WTC11 (cell line): ENCODE data around the gene IL21R. TPM values are rescaled to one million over a fixed set of nuclear protein-coding genes. Genes with fewer than 3 reads are reported as not detected.

Experiments used
- ATAC-seq: fragments of 200-7000 bp; cut with Tn5 transposase; 2 replicates; pipeline ENCODE4 v1.10.0; 2021; ENCODE audit warnings: mild to moderate bottlenecking, moderate library complexity
- CTCF ChIA-PET: fragments of 300-600 bp; sonication (Branson Sonifier 250); formaldehyde crosslinking; loops from one replicate; lab custom pipeline; 2021; ENCODE audit warnings: antibody characterized with exemption; lab: Charles Lee
- POLR2A ChIA-PET: fragments of 350-600 bp; sonication (Branson Sonifier 250); formaldehyde crosslinking; loops from one replicate; lab custom pipeline; 2021; ENCODE audit warnings: antibody characterized with exemption; lab: Charles Lee
- DNase-seq: peaks from one replicate; pipeline ENCODE4 v3.0.0; 2021; ENCODE audit warnings: low spot score
- H3K27ac Mint-ChIP-seq: 2 replicates; pipeline ENCODE4 v1.8.0; 2021; ENCODE audit warnings: mixed read lengths
- H3K27me3 Mint-ChIP-seq: 2 replicates; pipeline ENCODE4 v1.8.0; 2021; ENCODE audit warnings: low read depth, mild to moderate bottlenecking, moderate library complexity, mixed read lengths
- H3K36me3 Mint-ChIP-seq: 2 replicates; pipeline ENCODE4 v1.8.0; 2021; ENCODE audit warnings: mixed read lengths
- H3K4me1 Mint-ChIP-seq: 2 replicates; pipeline ENCODE4 v1.8.0; 2022; ENCODE audit warnings: mixed read lengths
- H3K4me3 Mint-ChIP-seq: 2 replicates; pipeline ENCODE4 v1.8.0; 2021; ENCODE audit warnings: mild to moderate bottlenecking, moderate library complexity, mixed read lengths
- H3K9me3 Mint-ChIP-seq: 2 replicates; pipeline ENCODE4 v1.8.0; 2021; ENCODE audit warnings: mixed read lengths
- NR3C1 ChIP-seq: sonication (generic); formaldehyde crosslinking; conservative IDR thresholded peaks from 2 replicates; pipeline ENCODE4 v1.8.1; 2023; ENCODE audit warnings: low read depth, mild to moderate bottlenecking, missing genetic modification reagents
- SMAD4 ChIP-seq: sonication (generic); formaldehyde crosslinking; IDR thresholded peaks from 2 replicates; pipeline ENCODE4 v1.8.0; 2022; ENCODE audit warnings: mild to moderate bottlenecking, missing genetic modification reagents
- TEAD4 ChIP-seq: sonication (generic); formaldehyde crosslinking; IDR thresholded peaks from 2 replicates; pipeline ENCODE4 v1.8.0; 2022; ENCODE audit warnings: mild to moderate bottlenecking, missing genetic modification reagents
- total RNA-seq: library from RNA; stranded (reverse); gene quantifications from 3 replicates; pipeline ENCODE4 v1.2.3, GENCODE V29; 2021
- TF ChIP-seq, protein P1 (sequence below): sonication (generic); formaldehyde crosslinking; IDR thresholded peaks from 2 replicates; pipeline ENCODE4 v1.8.1; 2022; ENCODE audit warnings: mild to moderate bottlenecking, missing genetic modification reagents, moderate library complexity, borderline replicate concordance
- TF ChIP-seq, protein P2 (sequence below): sonication (generic); formaldehyde crosslinking; IDR thresholded peaks from 2 replicates; pipeline ENCODE4 v1.8.1; 2023; ENCODE audit warnings: mild to moderate bottlenecking, moderate library complexity, missing genetic modification reagents
- TF ChIP-seq, protein P3 (sequence below): sonication (generic); formaldehyde crosslinking; IDR thresholded peaks from 2 replicates; pipeline ENCODE4 v1.8.0; 2023; ENCODE audit warnings: missing genetic modification reagents, mild to moderate bottlenecking, borderline replicate concordance
- TF ChIP-seq, protein P4 (sequence below): sonication (generic); formaldehyde crosslinking; IDR thresholded peaks from 2 replicates; pipeline ENCODE4 v1.8.1; 2022; ENCODE audit warnings: missing genetic modification reagents, borderline replicate concordance
- TF ChIP-seq, protein P5 (sequence below): sonication (generic); formaldehyde crosslinking; conservative IDR thresholded peaks from 2 replicates; pipeline ENCODE4 v1.8.1; 2023; ENCODE audit warnings: mild to moderate bottlenecking, low read depth, missing genetic modification reagents, moderate library complexity
- TF ChIP-seq, protein P6 (sequence below): sonication (generic); formaldehyde crosslinking; IDR thresholded peaks from 2 replicates; pipeline ENCODE4 v1.8.0; 2023; ENCODE audit warnings: missing genetic modification reagents
- TF ChIP-seq, protein P7 (sequence below): fragments of 250-450 bp; sonication (Bioruptor Pico); IDR thresholded peaks from 2 replicates; pipeline ENCODE4 v1.8.0; 2021; ENCODE audit warnings: mild to moderate bottlenecking

IL21R gene
- total RNA-seq, 1 experiment from 2014 or later, result 0.70 TPM

DNA sequence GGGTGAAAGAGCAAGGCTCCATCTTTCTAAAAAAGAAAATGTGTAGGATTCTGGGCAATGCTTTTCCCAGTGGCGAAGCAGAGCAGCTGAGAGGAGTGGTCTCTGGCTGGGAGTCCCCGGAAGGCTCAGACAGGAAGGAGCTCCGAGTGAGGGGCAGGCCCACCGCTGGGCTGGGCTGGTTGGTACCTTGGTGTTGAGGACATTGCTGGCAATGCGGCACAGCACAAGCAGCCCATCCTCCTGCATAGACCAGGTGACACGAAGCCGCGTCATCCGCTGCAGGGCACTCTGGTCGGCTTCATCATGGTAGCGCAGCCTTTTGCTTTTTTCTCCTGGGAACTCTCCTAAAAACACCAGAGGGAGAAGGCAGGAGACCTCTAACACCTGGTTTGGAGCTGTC, 83.8 kb downstream of the IL21R start (continued):
- TF ChIP-seq NR3C1 (CRISPR knock-in tag), result no peak
- TF ChIP-seq, protein P1, sequence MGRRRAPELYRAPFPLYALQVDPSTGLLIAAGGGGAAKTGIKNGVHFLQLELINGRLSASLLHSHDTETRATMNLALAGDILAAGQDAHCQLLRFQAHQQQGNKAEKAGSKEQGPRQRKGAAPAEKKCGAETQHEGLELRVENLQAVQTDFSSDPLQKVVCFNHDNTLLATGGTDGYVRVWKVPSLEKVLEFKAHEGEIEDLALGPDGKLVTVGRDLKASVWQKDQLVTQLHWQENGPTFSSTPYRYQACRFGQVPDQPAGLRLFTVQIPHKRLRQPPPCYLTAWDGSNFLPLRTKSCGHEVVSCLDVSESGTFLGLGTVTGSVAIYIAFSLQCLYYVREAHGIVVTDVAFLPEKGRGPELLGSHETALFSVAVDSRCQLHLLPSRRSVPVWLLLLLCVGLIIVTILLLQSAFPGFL (CRISPR knock-in tag), result no peak
- TF ChIP-seq, protein P2, sequence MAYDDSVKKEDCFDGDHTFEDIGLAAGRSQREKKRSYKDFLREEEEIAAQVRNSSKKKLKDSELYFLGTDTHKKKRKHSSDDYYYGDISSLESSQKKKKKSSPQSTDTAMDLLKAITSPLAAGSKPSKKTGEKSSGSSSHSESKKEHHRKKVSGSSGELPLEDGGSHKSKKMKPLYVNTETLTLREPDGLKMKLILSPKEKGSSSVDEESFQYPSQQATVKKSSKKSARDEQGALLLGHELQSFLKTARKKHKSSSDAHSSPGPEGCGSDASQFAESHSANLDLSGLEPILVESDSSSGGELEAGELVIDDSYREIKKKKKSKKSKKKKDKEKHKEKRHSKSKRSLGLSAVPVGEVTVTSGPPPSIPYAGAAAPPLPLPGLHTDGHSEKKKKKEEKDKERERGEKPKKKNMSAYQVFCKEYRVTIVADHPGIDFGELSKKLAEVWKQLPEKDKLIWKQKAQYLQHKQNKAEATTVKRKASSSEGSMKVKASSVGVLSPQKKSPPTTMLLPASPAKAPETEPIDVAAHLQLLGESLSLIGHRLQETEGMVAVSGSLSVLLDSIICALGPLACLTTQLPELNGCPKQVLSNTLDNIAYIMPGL, result no peak
- TF ChIP-seq, protein P3, sequence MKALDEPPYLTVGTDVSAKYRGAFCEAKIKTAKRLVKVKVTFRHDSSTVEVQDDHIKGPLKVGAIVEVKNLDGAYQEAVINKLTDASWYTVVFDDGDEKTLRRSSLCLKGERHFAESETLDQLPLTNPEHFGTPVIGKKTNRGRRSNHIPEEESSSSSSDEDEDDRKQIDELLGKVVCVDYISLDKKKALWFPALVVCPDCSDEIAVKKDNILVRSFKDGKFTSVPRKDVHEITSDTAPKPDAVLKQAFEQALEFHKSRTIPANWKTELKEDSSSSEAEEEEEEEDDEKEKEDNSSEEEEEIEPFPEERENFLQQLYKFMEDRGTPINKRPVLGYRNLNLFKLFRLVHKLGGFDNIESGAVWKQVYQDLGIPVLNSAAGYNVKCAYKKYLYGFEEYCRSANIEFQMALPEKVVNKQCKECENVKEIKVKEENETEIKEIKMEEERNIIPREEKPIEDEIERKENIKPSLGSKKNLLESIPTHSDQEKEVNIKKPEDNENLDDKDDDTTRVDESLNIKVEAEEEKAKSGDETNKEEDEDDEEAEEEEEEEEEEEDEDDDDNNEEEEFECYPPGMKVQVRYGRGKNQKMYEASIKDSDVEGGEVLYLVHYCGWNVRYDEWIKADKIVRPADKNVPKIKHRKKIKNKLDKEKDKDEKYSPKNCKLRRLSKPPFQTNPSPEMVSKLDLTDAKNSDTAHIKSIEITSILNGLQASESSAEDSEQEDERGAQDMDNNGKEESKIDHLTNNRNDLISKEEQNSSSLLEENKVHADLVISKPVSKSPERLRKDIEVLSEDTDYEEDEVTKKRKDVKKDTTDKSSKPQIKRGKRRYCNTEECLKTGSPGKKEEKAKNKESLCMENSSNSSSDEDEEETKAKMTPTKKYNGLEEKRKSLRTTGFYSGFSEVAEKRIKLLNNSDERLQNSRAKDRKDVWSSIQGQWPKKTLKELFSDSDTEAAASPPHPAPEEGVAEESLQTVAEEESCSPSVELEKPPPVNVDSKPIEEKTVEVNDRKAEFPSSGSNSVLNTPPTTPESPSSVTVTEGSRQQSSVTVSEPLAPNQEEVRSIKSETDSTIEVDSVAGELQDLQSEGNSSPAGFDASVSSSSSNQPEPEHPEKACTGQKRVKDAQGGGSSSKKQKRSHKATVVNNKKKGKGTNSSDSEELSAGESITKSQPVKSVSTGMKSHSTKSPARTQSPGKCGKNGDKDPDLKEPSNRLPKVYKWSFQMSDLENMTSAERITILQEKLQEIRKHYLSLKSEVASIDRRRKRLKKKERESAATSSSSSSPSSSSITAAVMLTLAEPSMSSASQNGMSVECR, result no peak
- TF ChIP-seq, protein P4, sequence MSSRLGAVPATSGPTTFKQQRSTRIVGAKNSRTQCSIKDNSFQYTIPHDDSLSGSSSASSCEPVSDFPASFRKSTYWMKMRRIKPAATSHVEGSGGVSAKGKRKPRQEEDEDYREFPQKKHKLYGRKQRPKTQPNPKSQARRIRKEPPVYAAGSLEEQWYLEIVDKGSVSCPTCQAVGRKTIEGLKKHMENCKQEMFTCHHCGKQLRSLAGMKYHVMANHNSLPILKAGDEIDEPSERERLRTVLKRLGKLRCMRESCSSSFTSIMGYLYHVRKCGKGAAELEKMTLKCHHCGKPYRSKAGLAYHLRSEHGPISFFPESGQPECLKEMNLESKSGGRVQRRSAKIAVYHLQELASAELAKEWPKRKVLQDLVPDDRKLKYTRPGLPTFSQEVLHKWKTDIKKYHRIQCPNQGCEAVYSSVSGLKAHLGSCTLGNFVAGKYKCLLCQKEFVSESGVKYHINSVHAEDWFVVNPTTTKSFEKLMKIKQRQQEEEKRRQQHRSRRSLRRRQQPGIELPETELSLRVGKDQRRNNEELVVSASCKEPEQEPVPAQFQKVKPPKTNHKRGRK, result no peak
- TF ChIP-seq, protein P5, sequence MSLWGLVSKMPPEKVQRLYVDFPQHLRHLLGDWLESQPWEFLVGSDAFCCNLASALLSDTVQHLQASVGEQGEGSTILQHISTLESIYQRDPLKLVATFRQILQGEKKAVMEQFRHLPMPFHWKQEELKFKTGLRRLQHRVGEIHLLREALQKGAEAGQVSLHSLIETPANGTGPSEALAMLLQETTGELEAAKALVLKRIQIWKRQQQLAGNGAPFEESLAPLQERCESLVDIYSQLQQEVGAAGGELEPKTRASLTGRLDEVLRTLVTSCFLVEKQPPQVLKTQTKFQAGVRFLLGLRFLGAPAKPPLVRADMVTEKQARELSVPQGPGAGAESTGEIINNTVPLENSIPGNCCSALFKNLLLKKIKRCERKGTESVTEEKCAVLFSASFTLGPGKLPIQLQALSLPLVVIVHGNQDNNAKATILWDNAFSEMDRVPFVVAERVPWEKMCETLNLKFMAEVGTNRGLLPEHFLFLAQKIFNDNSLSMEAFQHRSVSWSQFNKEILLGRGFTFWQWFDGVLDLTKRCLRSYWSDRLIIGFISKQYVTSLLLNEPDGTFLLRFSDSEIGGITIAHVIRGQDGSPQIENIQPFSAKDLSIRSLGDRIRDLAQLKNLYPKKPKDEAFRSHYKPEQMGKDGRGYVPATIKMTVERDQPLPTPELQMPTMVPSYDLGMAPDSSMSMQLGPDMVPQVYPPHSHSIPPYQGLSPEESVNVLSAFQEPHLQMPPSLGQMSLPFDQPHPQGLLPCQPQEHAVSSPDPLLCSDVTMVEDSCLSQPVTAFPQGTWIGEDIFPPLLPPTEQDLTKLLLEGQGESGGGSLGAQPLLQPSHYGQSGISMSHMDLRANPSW (CRISPR knock-in tag), result no peak
- TF ChIP-seq, protein P6, sequence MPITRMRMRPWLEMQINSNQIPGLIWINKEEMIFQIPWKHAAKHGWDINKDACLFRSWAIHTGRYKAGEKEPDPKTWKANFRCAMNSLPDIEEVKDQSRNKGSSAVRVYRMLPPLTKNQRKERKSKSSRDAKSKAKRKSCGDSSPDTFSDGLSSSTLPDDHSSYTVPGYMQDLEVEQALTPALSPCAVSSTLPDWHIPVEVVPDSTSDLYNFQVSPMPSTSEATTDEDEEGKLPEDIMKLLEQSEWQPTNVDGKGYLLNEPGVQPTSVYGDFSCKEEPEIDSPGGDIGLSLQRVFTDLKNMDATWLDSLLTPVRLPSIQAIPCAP (CRISPR knock-in tag), result no peak

DNA sequence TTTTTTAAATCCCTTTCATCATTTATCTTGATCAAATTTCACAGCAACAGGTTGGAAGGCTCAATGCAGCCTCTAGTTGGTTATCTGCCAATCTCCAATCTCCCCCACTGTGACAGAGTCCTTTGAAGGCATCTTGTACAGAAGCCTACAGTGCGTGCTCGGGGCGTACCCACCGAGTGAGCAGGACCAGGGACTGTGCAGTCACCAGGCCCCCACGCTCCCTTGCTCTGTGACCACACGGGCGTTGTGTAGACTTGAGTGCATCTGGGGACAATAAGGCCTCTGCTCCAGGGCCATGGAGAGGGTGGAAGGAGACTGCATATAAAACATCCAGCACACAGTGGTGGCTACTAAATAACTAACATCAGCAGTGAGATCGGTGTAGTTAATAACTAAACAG, 84.4 kb downstream of the IL21R start:
- DNase-seq, result no peak
- TF ChIP-seq SMAD4 (CRISPR knock-in tag), result no peak
- TF ChIP-seq TEAD4 (CRISPR knock-in tag), result no peak
- TF ChIP-seq, protein P7, sequence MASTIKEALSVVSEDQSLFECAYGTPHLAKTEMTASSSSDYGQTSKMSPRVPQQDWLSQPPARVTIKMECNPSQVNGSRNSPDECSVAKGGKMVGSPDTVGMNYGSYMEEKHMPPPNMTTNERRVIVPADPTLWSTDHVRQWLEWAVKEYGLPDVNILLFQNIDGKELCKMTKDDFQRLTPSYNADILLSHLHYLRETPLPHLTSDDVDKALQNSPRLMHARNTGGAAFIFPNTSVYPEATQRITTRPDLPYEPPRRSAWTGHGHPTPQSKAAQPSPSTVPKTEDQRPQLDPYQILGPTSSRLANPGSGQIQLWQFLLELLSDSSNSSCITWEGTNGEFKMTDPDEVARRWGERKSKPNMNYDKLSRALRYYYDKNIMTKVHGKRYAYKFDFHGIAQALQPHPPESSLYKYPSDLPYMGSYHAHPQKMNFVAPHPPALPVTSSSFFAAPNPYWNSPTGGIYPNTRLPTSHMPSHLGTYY, result no peak
- H3K4me1 Mint-ChIP-seq, result no peaks in the 10 kb centered on the region
- H3K27me3 Mint-ChIP-seq, result no peaks in the 10 kb centered on the region
- ATAC-seq, result no peak
- no peak overlapping the region for H3K27ac Mint-ChIP-seq
- peaks cover 74% of the 10 kb centered on the region for H3K36me3 Mint-ChIP-seq
- H3K4me3 Mint-ChIP-seq, result no peak overlapping the region
- ChIA-PET CTCF (no interaction called here), POLR2A (no interaction called here)
- H3K9me3 Mint-ChIP-seq, result no peaks in the 10 kb centered on the region
